HCT116 (cell line): Measurements from ENCODE around the gene CHD2. TPM values are rescaled to one million over a fixed set of nuclear protein-coding genes. Genes with fewer than 3 reads are reported as not detected.

Experiments
- ATAC-seq: fragments of 200-7000 bp; cut with Tn5 transposase; 2 replicates; pipeline ENCODE4 v1.9.1; 2020; ENCODE audit warnings: mild to moderate bottlenecking, moderate library complexity
- BruUV-seq: library from RNA; stranded (reverse); fragments of 400-500 nt; replicated peaks from 2 replicates; lab custom pipeline; 2021; lab: Mats Ljungman, UMichigan
- CTCF ChIA-PET: fragments of 300-600 bp; sonication (Branson Sonifier 250); formaldehyde crosslinking; loops from one replicate; lab custom pipeline; 2021; ENCODE audit warnings: antibody characterized with exemption; lab: Charles Lee
- POLR2A ChIA-PET: fragments of 300-600, 350-600 bp; sonication (Branson Sonifier 250); formaldehyde crosslinking; loops from one replicate; lab custom pipeline; 2021; ENCODE audit warnings: antibody characterized with exemption; lab: Charles Lee
- RAD21 ChIA-PET, 2 experiments: fragments of 300-600 bp; sonication (Branson Sonifier 250); formaldehyde crosslinking; loops; one replicate each; lab custom pipeline; 2023; ENCODE audit warnings: low total read pairs in 2 of 2; ENCODE audit not compliant: uncharacterized antibody in 2 of 2, unreplicated experiment in 2 of 2, low non-redundant PET in 1 of 2; lab: Charles Lee
- DNase-seq: peaks from one replicate; pipeline ENCODE4 v3.0.0-alpha.2; 2010; ENCODE audit warnings: low read depth, low spot score
- H2AFZ ChIP-seq: fragments of 200-600 bp; shearing (Covaris generic), sonication (generic); 2 replicates; pipeline ENCODE4 v1.6.1; 2017; ENCODE audit warnings: low read depth, mixed run types, mixed read lengths, antibody characterized with exemption, low read length; ENCODE audit not compliant: poor library complexity, severe bottlenecking
- H3K27ac ChIP-seq: 2 replicates; pipeline ENCODE4 v1.5.1; 2012; ENCODE audit warnings: low read depth, low read length
- H3K27me3 ChIP-seq: fragments of 200-600 bp; sonication (generic); 2 replicates; pipeline ENCODE4 v1.6.1; 2016; ENCODE audit warnings: mixed run types, low read length, mixed read lengths; ENCODE audit not compliant: insufficient read depth
- H3K36me3 ChIP-seq, 2 experiments: fragments of 200-500 bp in 1 of 2; fragments of 200-600 bp in 1 of 2; sonication (Bioruptor generic) in 1 of 2; sonication (generic) in 1 of 2; 2 replicates each; pipeline versions ENCODE4 v1.5.1 to v1.6.1; 2014 to 2016; ENCODE audit warnings: low read length in 2 of 2, inconsistent platforms in 1 of 2, mixed read lengths in 1 of 2, mixed run types in 1 of 2; ENCODE audit not compliant: insufficient read depth in 2 of 2, control insufficient read depth in 1 of 2
- H3K4me1 ChIP-seq, 2 experiments: fragments of 200-600 bp in 1 of 2; sonication (generic) in 1 of 2; 2 replicates each; pipeline versions ENCODE4 v1.5.1 to v1.6.1; 2012 to 2017; ENCODE audit warnings: low read length in 2 of 2, inconsistent platforms in 1 of 2, mild to moderate bottlenecking in 1 of 2, mixed read lengths in 1 of 2, mixed run types in 1 of 2, moderate library complexity in 1 of 2; ENCODE audit not compliant: insufficient read depth in 2 of 2, control insufficient read depth in 1 of 2
- H3K4me2 ChIP-seq: fragments of 200-600 bp; sonication (generic); 2 replicates; pipeline ENCODE4 v1.6.1; 2017; ENCODE audit warnings: mixed run types, low read length, mixed read lengths
- H3K4me3 ChIP-seq, 2 experiments: fragments of 200-600 bp in 1 of 2; sonication (generic) in 1 of 2; replicated peaks in 1 of 2; 2 replicates each; pipeline ENCODE4 v1.5.1; 2011 to 2016; ENCODE audit warnings: low read length in 2 of 2, control low read depth in 1 of 2, low read depth in 1 of 2, mild to moderate bottlenecking in 1 of 2, mixed read lengths in 1 of 2, mixed run types in 1 of 2
- H3K79me2 ChIP-seq: fragments of 200-600 bp; sonication (generic); 2 replicates; pipeline ENCODE4 v1.6.1; 2017; ENCODE audit warnings: mild to moderate bottlenecking, mixed run types, low read length, moderate library complexity, mixed read lengths; ENCODE audit not compliant: insufficient read depth
- H3K9ac ChIP-seq: fragments of 200-600 bp; sonication (generic); 2 replicates; pipeline ENCODE4 v1.6.1; 2016; ENCODE audit warnings: low read length, mixed read lengths
- H3K9me2 ChIP-seq: fragments of 200-600 bp; sonication (generic), shearing (Covaris generic); 2 replicates; pipeline ENCODE4 v1.6.1; 2017; ENCODE audit warnings: mixed run types, mild to moderate bottlenecking, moderate library complexity; ENCODE audit not compliant: insufficient read depth
- H3K9me3 ChIP-seq, 2 experiments: fragments of 200-500 bp in 1 of 2; fragments of 200-600 bp in 1 of 2; sonication (Bioruptor generic) in 1 of 2; sonication (generic) in 1 of 2; 2 replicates each; pipeline ENCODE4 v1.6.1; 2014 to 2017; ENCODE audit warnings: low read length in 2 of 2, mixed read lengths in 2 of 2, inconsistent platforms in 1 of 2, low read depth in 1 of 2, mild to moderate bottlenecking in 1 of 2, mixed run types in 1 of 2, moderate library complexity in 1 of 2; ENCODE audit not compliant: control insufficient read depth in 1 of 2, insufficient read depth in 1 of 2
- H4K20me1 ChIP-seq: fragments of 200-600 bp; sonication (generic), shearing (Covaris generic); 2 replicates; pipeline ENCODE4 v1.6.1; 2017; ENCODE audit warnings: mixed run types, mild to moderate bottlenecking, moderate library complexity; ENCODE audit not compliant: insufficient read depth
- CBX3 ChIP-seq: IDR thresholded peaks from 2 replicates; pipeline ENCODE4 v1.6.1; 2012; ENCODE audit warnings: low read depth
- CEBPB ChIP-seq: IDR thresholded peaks from 2 replicates; pipeline ENCODE4 v1.6.1; 2012; ENCODE audit warnings: low read depth
- EGR1 ChIP-seq: IDR thresholded peaks from 2 replicates; pipeline ENCODE4 v1.6.1; 2012; ENCODE audit warnings: low read depth
- EZH2 ChIP-seq: fragments of 200-600 bp; sonication (generic); IDR thresholded peaks from 2 replicates; pipeline ENCODE4 v1.6.1; 2017; ENCODE audit warnings: antibody characterized with exemption, mixed run types
- EZH2phosphoT487 ChIP-seq: fragments of 200-600 bp; IDR thresholded peaks from 2 replicates; pipeline ENCODE4 v1.6.1; 2018; ENCODE audit warnings: antibody characterized with exemption, borderline replicate concordance
- JUND ChIP-seq: IDR thresholded peaks from 2 replicates; pipeline ENCODE4 v1.6.1; 2012
- RAD21 ChIP-seq: IDR thresholded peaks from 2 replicates; pipeline ENCODE4 v1.6.1; 2012; ENCODE audit warnings: low read depth, mild to moderate bottlenecking
- SIN3A ChIP-seq: IDR thresholded peaks from 2 replicates; pipeline ENCODE4 v1.6.1; 2012; ENCODE audit warnings: low read depth
- SP1 ChIP-seq: IDR thresholded peaks from 2 replicates; pipeline ENCODE4 v1.6.1; 2012; ENCODE audit warnings: low read depth
- SRF ChIP-seq: IDR thresholded peaks from 2 replicates; pipeline ENCODE4 v1.6.1; 2012; ENCODE audit warnings: low read depth
- YY1 ChIP-seq: IDR thresholded peaks from 2 replicates; pipeline ENCODE4 v1.6.1; 2011; ENCODE audit warnings: low read length, low read depth, moderate library complexity, mild to moderate bottlenecking; ENCODE audit not compliant: insufficient replicate concordance; ENCODE audit errors: extremely low read depth
- ZFX ChIP-seq: fragments of 450-650 bp; IDR thresholded peaks from 2 replicates; pipeline ENCODE4 v1.6.1; 2017
- intact Hi-C: fragments of 100-400 bp; cut with micrococcal nuclease; formaldehyde crosslinking; loops from 2 replicates; pipeline ENCODE4 v1.10.0; 2022
- total RNA-seq: library from RNA; stranded (reverse); gene quantifications from one replicate; pipeline ENCODE4 v1.2.1, GENCODE V29; 2021; ENCODE audit not compliant: unreplicated experiment
- TF ChIP-seq, protein P1 (sequence below): IDR thresholded peaks from 2 replicates; pipeline ENCODE4 v1.6.1; 2011; ENCODE audit warnings: mild to moderate bottlenecking, low read length, moderate library complexity; ENCODE audit not compliant: insufficient replicate concordance; ENCODE audit errors: extremely low read depth
- TF ChIP-seq, protein P2 (sequence below): IDR thresholded peaks from 2 replicates; pipeline ENCODE4 v1.6.1; 2012
- TF ChIP-seq, protein P3 (sequence below): IDR thresholded peaks from 2 replicates; pipeline ENCODE4 v1.6.1; 2012; ENCODE audit warnings: low read depth
- TF ChIP-seq, protein P4 (sequence below): IDR thresholded peaks from 2 replicates; pipeline ENCODE4 v1.6.1; 2012
- TF ChIP-seq, protein P5 (sequence below), 3 experiments: fragments of 200-600 bp in 1 of 3; sonication (generic) in 1 of 3; IDR thresholded peaks in 2 of 3; conservative IDR thresholded peaks in 1 of 3; 2 replicates each; pipeline ENCODE4 v1.5.1; 2012 to 2017; ENCODE audit warnings: low read depth in 2 of 3, low read length in 2 of 3, antibody characterized with exemption in 1 of 3, borderline replicate concordance in 1 of 3, control low read depth in 1 of 3, mild to moderate bottlenecking in 1 of 3, mixed read lengths in 1 of 3, mixed run types in 1 of 3, moderate library complexity in 1 of 3; ENCODE audit not compliant: insufficient read depth in 1 of 3

The CHD2 gene
- total RNA-seq, 1 experiment from 2014 or later, result 116 TPM

DNA sequence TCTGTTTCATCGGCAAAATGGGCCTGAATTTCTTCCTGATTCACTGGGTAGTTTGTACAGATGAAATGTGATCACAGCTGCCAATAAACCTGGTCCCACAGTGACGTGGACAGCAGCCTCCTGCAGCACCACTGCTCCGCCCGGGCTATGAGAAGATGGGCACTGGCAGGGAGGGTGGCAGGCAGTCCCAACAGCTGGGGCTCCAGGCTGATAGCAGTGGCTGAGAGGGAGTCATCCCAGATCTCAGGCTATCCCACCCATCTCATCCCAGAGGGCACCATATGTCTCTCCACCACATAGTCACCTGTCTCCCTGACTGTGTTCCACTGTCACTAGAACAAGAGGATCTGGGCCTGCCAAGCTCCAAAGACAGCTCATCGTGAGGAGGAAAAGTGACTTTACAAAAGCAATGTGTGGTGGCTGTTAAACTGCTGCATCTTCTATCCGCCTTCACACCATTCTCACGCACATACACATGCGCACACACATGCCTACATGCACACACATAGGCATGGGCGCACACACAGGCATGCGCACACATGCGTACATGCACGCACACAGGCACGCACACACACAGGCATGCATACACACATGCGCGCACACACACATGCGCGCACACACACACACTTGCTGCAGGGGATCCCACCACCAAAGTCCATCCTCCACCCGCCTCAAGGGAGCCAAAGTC is 142.7 kb downstream of the CHD2 start:
- no peak overlapping the region for H2AFZ ChIP-seq
- intact Hi-C loops, result no loop called here
- H3K4me3 ChIP-seq, result no peak overlapping the region
- H3K79me2 ChIP-seq, result no peaks in the 10 kb centered on the region
- ATAC-seq, result no peak
- H3K36me3 ChIP-seq, result no peaks in the 10 kb centered on the region
- H3K9me2 ChIP-seq, result no peaks in the 10 kb centered on the region
- ChIA-PET CTCF (no interaction called here), RAD21 (no interaction called here), POLR2A (no interaction called here)
- H3K4me2 ChIP-seq, result no peak overlapping the region
- DNase-seq, result no peak
- H3K27me3 ChIP-seq, result no peaks in the 10 kb centered on the region
- H3K9me3 ChIP-seq, result no peaks in the 10 kb centered on the region
- H3K9ac ChIP-seq, result no peak overlapping the region
- H4K20me1 ChIP-seq, result no peaks in the 10 kb centered on the region
- TF ChIP-seq CEBPB (no peak), EZH2phosphoT487 (no peak), SIN3A (no peak), RAD21 (no peak), YY1 (no peak), SRF (no peak), EZH2 (no peak), EGR1 (no peak), JUND (no peak), SP1 (no peak), ZFX (no peak), CBX3 (no peak)
- TF ChIP-seq, protein P1, sequence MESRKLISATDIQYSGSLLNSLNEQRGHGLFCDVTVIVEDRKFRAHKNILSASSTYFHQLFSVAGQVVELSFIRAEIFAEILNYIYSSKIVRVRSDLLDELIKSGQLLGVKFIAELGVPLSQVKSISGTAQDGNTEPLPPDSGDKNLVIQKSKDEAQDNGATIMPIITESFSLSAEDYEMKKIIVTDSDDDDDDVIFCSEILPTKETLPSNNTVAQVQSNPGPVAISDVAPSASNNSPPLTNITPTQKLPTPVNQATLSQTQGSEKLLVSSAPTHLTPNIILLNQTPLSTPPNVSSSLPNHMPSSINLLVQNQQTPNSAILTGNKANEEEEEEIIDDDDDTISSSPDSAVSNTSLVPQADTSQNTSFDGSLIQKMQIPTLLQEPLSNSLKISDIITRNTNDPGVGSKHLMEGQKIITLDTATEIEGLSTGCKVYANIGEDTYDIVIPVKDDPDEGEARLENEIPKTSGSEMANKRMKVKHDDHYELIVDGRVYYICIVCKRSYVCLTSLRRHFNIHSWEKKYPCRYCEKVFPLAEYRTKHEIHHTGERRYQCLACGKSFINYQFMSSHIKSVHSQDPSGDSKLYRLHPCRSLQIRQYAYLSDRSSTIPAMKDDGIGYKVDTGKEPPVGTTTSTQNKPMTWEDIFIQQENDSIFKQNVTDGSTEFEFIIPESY, result no peak
- TF ChIP-seq, protein P2, sequence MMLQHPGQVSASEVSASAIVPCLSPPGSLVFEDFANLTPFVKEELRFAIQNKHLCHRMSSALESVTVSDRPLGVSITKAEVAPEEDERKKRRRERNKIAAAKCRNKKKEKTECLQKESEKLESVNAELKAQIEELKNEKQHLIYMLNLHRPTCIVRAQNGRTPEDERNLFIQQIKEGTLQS, result no peak
- TF ChIP-seq, protein P3, sequence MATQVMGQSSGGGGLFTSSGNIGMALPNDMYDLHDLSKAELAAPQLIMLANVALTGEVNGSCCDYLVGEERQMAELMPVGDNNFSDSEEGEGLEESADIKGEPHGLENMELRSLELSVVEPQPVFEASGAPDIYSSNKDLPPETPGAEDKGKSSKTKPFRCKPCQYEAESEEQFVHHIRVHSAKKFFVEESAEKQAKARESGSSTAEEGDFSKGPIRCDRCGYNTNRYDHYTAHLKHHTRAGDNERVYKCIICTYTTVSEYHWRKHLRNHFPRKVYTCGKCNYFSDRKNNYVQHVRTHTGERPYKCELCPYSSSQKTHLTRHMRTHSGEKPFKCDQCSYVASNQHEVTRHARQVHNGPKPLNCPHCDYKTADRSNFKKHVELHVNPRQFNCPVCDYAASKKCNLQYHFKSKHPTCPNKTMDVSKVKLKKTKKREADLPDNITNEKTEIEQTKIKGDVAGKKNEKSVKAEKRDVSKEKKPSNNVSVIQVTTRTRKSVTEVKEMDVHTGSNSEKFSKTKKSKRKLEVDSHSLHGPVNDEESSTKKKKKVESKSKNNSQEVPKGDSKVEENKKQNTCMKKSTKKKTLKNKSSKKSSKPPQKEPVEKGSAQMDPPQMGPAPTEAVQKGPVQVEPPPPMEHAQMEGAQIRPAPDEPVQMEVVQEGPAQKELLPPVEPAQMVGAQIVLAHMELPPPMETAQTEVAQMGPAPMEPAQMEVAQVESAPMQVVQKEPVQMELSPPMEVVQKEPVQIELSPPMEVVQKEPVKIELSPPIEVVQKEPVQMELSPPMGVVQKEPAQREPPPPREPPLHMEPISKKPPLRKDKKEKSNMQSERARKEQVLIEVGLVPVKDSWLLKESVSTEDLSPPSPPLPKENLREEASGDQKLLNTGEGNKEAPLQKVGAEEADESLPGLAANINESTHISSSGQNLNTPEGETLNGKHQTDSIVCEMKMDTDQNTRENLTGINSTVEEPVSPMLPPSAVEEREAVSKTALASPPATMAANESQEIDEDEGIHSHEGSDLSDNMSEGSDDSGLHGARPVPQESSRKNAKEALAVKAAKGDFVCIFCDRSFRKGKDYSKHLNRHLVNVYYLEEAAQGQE, result no peak
- TF ChIP-seq, protein P4, sequence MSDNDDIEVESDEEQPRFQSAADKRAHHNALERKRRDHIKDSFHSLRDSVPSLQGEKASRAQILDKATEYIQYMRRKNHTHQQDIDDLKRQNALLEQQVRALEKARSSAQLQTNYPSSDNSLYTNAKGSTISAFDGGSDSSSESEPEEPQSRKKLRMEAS, result no peak
- TF ChIP-seq, protein P5, sequence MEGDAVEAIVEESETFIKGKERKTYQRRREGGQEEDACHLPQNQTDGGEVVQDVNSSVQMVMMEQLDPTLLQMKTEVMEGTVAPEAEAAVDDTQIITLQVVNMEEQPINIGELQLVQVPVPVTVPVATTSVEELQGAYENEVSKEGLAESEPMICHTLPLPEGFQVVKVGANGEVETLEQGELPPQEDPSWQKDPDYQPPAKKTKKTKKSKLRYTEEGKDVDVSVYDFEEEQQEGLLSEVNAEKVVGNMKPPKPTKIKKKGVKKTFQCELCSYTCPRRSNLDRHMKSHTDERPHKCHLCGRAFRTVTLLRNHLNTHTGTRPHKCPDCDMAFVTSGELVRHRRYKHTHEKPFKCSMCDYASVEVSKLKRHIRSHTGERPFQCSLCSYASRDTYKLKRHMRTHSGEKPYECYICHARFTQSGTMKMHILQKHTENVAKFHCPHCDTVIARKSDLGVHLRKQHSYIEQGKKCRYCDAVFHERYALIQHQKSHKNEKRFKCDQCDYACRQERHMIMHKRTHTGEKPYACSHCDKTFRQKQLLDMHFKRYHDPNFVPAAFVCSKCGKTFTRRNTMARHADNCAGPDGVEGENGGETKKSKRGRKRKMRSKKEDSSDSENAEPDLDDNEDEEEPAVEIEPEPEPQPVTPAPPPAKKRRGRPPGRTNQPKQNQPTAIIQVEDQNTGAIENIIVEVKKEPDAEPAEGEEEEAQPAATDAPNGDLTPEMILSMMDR (IDR thresholded peaks at IDR 0.05 in 2 of 3, conservative IDR thresholded peaks at IDR 0.05 in 1 of 3; ENCODE audit: borderline replicate concordance in 1 of 3, insufficient read depth in 1 of 3, low read depth in 2 of 3, low read length in 2 of 3), result no peak
- H3K4me1 ChIP-seq, result no peaks in the 10 kb centered on the region
- BruUV-seq, result no TSS peak
- no peak overlapping the region for H3K27ac ChIP-seq
